ENCODE measurements around the gene TRAK2. TPM values are rescaled to one million over a fixed set of nuclear protein-coding genes. Genes with fewer than 3 reads are reported as not detected.

TRAK2 gene
- total RNA-seq, 1 donor from 2014 or later, result 11.2 TPM

DNA sequence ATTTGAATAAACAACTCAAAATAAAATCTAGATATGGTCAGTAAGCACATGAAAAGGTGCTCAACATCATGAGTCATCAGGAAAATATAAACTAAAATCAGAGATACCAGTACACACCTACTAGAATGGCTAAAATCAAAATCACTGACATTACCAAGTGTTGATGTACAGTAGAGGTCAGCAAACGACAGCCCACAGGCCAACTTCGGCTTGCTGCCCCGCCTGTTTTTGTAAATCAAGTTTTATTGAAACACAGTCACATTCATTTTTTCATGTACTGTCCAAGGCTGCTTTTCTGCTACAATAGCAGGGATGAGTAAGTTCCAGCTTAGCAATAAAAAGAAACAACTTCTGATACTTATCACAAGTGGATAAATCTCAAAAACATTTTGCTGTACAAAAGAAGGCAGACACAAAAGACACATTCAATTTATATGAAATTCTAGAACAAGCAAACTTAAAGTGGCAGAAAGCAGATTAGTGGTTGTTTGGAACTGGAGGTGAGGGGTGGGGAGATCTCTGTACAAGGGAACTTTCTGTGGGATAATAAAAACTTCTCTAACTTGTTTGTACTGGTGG, 32.1 kb downstream of the TRAK2 start:
- no peak overlapping the region for H3K4me3 ChIP-seq (ENCODE audit: low read depth, low read length)
- TF ChIP-seq, protein P1, sequence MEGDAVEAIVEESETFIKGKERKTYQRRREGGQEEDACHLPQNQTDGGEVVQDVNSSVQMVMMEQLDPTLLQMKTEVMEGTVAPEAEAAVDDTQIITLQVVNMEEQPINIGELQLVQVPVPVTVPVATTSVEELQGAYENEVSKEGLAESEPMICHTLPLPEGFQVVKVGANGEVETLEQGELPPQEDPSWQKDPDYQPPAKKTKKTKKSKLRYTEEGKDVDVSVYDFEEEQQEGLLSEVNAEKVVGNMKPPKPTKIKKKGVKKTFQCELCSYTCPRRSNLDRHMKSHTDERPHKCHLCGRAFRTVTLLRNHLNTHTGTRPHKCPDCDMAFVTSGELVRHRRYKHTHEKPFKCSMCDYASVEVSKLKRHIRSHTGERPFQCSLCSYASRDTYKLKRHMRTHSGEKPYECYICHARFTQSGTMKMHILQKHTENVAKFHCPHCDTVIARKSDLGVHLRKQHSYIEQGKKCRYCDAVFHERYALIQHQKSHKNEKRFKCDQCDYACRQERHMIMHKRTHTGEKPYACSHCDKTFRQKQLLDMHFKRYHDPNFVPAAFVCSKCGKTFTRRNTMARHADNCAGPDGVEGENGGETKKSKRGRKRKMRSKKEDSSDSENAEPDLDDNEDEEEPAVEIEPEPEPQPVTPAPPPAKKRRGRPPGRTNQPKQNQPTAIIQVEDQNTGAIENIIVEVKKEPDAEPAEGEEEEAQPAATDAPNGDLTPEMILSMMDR (conservative IDR thresholded peaks at IDR 0.05; ENCODE audit: low read depth, low read length), result no peak
- no peak for DNase-seq (ENCODE audit: low read depth)

DNA sequence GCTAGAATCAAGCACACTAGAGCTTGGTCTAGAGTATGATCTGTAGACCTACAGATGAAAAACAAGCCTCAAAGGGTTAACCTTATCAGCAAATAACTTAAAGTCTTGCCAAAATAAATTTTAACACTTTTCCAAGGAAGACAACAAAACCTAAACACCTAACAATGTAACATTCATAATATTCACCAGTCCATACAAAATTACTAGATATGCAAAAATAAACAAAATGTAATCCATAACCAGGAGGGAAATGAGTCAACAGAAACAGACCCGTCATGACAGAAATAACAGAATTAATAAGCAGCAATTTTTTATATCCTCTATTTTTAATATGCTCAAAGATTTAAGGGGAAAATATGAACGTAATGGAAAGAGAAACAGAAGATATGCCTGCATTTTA, 36.1 kb downstream of the TRAK2 start:
- TF ChIP-seq, protein P1 (conservative IDR thresholded peaks at IDR 0.05; ENCODE audit: low read depth, low read length), result no peak
- DNase-seq (ENCODE audit: low read depth), result no peak
- H3K4me3 ChIP-seq (ENCODE audit: low read depth, low read length), result no peak overlapping the region

DNA sequence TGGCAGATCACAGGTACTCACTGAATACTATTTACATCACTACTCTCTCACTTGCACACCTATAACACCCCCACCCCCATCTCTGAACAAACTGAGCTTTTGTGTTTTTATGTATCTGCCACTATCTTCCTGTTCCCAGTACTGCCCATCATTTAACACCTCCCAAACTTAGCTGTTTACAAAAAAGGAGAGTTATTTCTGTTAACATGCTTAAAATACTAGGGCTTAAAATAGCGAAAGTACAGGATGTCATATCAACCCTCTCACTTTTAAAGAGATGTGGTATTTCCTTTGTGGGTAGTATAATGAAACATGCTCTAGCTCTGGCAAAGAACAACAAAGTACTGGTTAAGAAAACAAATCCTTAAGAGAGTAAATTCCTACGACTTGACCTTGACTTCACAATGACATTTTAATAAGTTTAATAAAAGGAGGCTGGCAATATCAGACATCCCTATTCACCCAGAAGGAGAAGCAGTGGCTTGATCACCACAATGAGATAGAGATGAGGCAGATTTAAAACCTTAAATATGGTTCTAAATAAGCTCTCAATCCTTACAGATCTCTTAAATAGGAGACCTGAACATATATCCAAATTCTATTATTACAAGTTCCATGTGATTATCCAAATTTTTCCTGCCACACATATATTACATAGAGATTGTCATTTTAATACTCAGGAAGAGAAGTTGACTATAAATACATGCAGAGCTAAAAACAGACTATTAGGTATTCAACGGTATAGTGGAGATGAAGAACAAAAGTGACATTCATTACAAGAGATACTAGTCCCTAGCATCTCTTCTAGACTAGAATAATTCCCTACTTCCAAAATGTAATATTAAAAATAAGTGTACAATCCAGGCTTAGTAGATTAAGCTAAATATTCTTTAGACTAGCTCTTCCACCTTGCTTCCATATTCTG, 36.9 kb downstream of the TRAK2 start:
- TF ChIP-seq, protein P1 (conservative IDR thresholded peaks at IDR 0.05; ENCODE audit: low read depth, low read length), result no peak
- DNase-seq (ENCODE audit: low read depth), result no peak
- no peak overlapping the region for H3K4me3 ChIP-seq (ENCODE audit: low read depth, low read length)

DNA sequence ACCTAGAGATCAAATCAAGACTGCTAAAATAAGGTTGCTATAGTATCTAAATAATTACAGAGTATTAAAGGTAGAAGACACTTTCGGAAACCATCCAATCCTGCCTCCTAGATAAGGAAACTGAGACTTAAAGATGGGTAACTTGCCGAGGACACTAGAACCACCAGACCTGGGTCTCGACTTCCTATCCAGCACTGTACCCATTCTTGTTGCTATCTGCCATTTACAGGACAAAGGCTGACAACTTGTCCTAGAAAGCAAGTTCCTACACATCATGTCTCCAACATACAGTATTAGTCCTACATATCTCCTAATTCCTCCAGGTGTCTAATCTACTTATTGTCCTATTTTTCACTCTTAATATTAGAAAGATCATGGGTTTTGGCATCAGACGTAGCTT, 37.7 kb downstream of the TRAK2 start:
- DNase-seq (ENCODE audit: low read depth), result no peak
- TF ChIP-seq, protein P1 (conservative IDR thresholded peaks at IDR 0.05; ENCODE audit: low read depth, low read length), result no peak
- H3K4me3 ChIP-seq (ENCODE audit: low read depth, low read length), result no peak overlapping the region

DNA sequence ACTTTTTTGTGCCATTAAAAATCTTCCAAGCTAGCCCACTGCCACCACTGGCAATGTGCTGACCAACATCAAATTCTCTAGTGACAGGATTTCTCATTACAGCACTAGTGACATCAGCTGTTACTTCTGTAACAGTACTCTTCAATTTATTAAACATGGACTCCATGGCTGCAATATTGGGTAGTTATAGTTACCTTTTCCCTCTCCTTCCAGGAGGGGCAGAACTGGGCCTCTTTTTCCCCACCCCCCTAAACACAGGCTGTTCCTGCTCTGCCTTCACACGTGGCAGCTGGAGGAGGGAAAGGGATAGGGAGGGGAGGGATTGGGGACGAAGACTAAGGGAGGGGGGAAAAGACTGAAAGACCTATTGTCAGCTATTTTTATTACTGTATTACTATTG, 38.1 kb downstream of the TRAK2 start:
- DNase-seq (ENCODE audit: low read depth), result no peak
- TF ChIP-seq, protein P1 (conservative IDR thresholded peaks at IDR 0.05; ENCODE audit: low read depth, low read length), result peak; percentile 7

DNA sequence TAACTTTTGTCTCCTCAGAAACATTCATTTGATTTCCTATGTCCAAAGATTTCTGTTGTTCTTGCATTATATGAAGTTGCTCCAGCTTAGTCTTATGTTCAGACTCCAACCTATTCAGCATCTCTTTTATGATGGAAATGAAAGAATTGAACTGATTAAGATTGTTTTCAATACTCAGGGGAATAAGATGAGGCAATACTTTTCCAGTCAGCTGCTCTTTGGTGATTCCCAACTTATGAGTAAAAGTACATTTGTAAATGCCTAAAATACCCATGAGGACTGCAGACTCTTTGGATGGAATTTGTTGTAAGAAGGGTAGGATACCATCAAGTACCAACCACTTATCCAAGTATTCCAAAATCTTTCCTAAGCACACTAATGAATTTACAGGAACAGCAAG, 39.8 kb downstream of the TRAK2 start:
- TF ChIP-seq, protein P1 (conservative IDR thresholded peaks at IDR 0.05; ENCODE audit: low read depth, low read length), result no peak
- no peak for DNase-seq (ENCODE audit: low read depth)
- no peak overlapping the region for H3K4me3 ChIP-seq (ENCODE audit: low read depth, low read length)

More for the DNA sequence above, 38.1 kb downstream of the TRAK2 start:
- no peak overlapping the region for H3K4me3 ChIP-seq (ENCODE audit: low read depth, low read length)

Data from epithelial cell of proximal tubule (primary cell).